ENCODE results near the gene GFPT1.

The GFPT1 gene

DNA sequence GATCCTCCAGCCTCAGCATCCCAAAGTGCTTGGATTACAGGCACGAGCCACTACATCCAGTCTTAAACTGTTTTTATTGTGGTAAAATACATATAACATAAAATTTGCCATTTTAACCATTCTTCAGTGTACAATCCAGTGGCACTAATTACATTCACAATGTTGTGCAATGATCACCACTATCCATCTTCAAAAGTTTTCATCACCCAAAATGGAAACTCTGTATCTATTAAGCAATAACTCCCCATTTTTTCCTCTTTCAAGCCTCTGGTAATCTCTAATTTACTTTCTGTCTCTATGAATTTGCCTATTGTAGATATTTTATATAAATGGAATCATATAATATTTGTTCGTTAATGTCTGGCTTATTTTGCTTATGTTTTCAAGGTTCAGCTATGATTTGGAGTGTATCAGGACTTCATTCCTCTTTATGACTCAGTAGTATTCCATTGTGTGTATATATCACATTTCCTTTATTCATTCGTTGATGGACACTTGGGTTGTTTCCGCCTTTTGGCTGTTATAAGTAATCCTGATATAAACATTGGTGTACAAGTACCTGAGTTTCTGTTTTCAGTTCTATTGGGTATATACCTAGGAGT is 71.8 kb downstream of the GFPT1 start:
- DNase-seq, result no peak

DNA sequence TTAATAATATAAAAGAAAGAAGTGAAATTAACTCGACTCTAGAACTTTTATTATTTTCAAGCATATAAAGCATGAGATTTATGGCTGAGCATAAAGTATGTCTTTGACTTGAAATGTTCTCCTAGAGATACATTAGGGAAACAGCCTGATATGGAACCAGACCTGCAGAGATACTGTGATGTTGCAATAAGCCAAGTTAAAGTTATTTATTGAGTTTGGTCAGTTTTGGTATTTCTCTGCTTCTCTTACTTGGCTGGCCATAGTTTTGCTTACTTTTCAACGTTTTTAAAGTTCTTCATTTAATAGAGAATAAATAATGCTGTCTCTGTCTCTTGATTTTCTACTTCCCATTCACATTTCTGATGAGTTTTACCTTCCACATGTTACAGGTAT is 76.0 kb downstream of the GFPT1 start:
- DNase-seq, result no peak

DNA sequence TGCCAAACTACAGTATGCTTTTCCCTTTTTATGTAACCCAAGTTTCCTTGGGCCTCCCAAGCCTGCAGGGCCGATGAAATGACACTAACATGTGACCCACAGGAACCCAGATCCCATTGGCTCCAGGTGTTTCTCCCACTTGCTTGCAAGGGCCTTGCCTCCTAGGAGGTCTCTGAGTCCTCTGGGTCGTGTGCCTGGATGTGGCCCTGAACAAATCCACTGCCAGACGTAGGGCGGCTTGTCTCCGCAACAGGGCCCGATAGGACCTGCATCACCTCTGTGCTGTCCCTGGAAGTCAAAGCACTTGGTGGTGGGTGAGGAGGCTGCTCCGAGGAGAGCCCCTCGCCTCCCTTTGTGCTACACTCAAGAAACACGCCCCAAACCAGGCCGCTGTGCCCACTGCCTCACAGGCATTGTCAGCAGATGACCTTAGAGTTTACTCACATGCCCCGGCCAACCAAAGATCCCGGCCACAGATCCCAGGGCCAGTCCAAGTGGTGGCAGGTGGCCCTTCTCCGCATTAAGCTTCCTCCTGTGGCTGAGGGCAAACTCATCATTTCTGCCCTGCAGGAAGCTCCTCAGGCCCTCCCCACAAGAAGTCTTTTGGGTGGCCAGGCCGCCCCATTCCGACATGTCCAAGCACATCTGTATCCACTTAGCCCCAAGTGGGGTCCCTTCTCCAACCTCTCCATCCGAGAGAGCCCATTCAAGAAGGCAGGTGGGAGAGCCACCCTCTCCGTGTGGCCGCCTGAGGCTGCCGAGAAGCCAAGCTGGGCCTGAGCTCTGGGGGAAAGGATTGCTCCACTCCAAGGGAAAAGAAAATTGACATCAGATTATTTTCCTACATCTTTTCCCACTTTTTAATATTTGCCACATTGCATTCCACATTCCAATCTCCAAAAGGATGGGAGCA is 76.7 kb downstream of the GFPT1 start:
- no peak for DNase-seq

DNA sequence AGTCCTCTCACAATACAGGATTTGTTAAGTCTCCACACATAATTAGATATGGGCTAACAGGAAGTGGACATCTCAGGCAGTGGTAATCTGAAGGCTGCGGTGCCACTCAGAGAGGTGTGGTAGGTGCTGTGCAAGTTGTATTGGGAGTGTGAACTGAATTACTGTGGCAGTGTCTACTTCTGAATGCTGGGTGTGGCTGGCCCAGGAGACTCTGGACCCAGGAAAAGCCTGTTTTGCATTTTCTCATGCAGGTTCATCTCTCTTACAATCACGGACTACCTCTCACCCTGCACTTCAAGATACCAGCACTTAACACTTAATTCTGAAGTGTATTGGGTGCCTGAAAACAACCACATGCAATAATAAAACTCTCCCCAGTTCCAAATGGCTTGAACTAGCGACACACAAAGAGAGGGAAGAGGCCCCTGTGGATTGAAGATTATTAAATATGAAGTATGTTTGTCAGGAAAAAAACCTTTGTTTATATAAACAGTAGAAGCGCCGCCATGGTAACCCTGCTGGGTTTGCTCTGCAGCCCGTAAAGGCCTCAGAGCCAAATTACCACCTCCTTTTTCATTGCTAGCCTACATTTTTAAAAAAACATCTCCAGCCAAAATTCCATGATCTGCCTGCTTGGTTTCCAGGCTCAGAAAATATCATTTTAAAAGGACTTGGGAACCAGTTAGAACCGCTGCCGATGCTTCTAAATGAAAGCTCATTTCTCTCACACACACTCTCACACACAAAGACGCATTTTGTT is 77.5 kb downstream of the GFPT1 start:
- DNase-seq, result no peak

DNA sequence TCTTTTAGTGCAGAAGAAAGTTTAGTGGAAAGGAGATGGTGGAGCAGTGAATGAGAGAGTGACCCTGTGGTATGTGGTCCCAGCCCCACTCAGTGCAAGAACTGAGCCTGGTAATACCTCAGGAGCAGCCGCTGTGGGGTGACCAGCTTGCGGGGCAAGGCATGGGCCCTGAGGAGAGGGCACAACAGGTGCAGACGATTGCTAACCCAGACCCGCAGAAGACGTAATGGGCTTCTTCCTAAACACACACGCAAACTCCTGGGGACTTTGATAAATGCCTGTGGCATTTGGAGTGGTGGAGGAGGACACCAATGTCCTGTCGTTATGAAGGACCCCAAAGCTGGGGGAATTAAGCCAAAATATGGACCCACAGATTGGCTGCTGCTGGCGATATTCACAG is 78.7 kb downstream of the GFPT1 start:
- DNase-seq, result no peak

DNA sequence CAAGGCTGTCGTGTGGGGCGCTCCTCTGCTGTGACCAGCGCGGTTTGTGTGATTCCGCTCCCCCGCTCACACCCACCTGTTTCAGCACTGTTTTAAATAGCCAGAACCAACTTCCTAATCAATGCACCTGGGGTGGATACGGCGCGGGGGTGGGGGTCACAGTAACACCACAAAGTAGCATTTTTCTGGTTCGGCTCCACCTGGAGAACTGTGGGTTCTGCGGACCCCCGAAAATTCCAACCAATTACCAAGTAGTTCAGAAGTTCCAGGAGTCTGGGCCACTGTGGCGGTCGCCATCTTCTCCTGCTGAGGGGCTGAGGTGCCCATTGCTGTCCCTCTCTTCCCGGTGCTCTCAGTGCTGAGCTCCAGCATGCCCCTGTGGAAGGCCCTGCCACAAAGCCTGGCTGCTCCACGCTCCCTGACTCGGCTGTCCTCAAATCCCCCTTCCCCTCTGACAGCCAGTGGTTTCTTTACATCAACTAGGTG is 79.4 kb downstream of the GFPT1 start:
- DNase-seq, result no peak

DNA sequence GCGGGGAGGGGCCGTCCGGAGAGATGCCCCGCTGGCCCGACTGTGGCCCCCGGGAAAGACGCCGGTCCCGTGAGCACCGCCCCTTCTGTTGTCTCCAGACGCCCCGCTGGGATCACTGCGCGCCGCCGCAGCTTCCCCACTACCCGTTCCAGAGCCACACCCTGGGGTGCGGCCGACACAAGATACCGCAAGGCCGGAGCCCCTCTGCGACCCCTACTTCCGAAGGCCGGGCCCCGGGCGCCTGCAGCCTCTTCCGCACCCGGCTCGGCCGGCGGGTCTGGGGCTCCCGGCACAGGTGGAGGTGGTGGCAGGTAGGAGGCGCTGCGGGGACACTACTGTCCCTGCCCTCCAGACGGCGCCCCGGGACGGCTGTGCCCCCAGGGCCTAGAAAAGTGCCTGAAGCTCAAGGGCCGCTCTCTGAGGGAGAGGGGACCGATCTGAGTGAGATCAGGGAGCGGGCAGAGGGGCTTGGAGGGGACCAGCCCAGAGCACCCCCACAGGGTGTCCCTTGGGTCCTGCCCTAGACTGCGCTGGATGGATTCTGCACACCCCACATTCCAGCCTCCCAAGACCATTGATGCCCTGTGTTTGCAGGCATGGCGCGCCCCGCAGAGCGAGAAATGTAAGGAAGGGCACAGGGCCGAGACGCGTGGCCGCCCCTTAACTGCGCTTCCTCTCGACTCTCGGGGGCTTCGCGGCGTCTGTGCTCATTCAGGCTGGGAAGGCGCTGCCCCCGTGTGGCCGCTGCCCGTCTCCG is 80.0 kb downstream of the GFPT1 start:
- peak; percentile 70 for DNase-seq

DNA sequence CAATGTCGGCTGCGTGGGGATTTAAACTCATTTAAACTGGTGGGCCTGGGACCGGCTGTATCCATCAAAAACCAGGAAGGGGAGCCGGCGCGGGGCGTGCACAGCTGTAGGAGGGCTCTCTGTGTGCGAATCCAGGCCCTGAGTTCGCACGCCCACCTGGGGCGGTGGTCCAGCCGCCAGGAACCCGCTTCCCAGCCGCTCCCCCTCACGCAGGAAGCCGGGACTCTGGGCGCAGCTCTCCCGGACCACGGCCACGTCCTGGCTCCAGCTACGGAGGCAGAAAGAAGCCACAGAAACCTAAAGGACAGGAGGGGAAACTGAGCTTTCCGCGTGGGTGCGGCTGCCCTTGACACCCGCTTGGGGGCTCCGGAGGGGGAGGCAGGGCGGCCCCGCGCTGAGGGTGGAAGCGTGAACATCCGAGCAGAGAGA is 80.6 kb downstream of the GFPT1 start:
- DNase-seq, result no peak

DNA sequence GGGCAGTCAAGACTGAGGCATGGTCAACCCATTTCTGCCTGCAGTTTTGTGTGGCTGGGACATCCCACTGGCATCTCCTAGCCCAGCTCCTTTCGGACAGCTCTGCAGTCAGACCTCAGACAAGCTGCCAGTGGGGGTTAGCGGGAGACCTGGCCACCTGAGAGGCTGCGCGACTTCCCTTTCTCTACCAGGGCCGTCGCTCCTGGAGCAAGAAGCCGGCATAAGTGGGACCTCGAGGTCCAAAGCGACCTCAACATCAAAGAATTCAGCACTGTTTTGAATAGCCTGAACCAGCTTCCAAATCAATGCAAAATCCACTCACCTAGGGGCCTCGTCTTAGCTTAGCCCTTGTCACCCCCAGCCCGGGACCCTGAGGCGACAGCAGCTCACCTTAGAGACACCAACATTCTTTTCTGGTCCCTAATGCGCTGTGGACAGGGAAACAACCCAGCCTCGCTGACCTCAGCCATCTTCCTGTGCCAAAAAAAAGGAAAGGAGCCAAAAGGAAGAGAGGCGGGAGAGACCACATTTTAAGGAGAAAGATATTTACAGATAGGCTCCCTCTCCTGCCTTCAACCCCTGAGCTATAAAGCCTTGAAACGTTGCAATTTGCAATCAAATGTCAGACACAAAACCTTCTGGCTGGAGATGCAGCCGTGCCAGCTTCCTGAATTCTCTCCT is 81.2 kb downstream of the GFPT1 start:
- no peak for DNase-seq

DNA sequence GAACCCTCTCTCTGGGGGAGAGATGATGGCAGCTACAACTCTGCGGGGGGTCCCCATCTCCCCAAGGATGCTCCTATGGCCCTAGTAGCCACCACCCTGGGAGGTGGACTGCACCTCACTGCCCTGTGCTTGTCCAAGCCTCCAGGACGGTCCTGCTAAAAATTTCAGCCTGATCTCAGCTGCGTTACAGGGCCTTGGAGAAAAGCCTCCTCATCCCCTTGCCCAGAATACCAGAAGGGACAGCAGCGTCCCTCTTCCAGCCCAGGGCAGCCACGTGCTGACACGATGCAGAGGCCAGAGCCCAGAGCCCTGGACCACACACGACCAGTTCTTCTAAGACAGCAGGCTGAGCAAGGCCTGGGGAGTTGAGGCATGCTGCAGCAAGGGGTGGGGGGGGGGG is 81.9 kb downstream of the GFPT1 start:
- no peak for DNase-seq

DNA sequence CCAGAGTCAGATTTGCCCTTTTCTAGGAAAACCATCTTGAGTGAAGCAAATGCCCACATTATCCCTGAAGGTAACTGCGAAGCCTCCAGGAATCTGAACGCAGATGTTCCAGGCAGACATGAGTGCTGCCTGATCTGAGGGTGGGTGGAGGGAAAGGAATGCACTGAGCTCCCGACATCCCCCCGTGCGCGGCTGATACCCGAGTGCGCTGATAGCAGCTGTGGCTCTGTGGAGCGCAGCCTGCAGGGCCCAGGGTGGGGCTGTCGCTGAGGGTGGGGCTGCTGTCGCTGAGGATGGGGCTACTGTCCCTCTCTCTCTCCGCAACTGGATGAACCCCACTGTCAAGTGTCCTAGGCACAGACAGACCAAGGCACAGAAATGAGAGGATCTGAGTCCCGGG is 82.4 kb downstream of the GFPT1 start:
- no peak for DNase-seq

DNA sequence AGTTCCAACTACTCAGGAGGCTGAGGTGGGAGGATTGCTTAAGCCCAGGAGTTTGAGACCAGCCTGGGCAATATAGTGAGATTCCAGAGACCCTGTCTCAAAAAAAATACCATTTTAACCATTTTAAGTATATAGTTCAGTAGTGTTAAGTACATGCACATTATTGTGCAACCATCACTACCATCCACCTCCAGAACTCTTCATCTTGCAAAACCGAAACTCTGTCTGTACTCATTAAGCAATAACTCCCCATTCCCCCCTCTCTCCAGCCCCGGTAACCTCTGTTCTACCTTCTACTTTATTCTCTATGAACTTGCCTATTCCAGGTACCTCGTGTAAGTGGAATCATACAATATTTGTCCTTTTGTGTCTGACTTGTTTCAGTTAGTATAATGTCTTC is 86.4 kb downstream of the GFPT1 start:
- no peak for DNase-seq

DNA sequence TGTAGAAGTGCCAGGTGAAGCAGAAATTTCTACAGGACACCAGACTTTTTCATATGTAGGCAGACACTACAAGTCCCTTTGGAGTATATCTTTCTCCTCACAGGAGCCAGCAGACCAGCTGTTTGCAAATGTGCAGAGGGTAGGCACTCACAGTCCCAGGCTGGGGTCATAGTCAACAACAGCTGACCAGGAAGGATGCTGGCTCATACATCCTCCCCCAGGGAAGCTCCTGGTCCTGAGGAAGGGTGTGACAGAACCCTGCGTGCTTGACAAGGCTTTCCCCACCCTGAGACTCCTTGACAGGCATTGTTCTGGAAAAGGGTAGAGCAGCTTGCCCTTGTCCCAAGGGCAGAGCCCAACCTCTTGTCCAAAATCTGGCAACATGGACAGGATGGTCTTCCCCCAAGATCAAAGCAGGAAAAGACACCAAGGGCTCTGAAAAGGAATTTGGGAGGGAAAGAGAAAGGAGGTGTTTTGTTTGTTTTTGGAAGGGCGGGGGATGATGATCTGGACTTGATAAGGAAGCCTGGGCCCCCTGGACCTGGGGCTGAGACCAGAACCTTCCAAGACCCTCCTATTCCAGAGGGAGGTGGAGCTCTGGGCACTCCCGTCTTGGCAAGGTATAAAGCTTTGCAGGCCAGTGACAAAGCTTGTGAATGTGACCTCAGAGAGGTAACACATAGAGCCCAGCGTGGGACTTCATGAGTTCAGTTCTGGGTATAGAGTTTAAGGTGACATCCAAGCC is 87.1 kb downstream of the GFPT1 start:
- no peak for DNase-seq

DNA sequence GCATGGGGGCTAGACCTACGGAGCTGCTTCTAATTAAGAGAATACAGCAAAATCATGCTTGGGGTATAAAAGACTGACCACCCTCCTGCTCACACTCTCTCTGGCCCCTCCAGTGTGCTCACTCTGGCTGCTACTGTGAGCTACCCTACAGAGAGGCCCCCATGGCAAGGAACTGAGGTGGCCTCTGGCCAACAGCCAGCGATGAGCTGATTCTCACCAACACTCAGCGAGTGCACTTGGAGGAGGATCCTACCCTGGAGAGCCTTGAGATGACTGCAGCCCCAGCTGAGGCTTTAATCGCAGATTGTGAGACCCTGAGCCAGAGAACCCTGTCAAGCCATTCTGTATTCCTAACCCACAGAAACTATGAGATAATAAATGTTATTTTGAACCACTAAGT is 88.2 kb downstream of the GFPT1 start:
- DNase-seq, result no peak

DNA sequence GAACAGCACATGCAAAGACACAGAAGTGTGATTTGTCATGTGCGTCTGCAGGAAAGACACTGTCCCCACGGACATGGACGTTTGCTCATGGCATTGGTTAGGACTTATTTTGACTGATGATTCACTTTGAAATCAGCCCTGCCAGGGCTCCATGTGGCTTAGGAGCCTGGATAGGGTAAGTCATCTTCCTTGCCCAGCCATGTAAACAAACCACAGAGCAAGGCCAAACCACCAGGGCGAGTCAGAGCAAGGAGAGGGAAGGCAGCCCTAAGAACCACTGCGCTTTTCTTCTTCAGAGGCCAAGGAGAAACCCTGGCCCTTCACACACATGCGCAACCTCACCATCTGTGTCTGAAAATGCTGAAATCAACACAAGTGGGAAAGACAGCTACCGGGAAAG is 88.8 kb downstream of the GFPT1 start:
- DNase-seq, result no peak

DNA sequence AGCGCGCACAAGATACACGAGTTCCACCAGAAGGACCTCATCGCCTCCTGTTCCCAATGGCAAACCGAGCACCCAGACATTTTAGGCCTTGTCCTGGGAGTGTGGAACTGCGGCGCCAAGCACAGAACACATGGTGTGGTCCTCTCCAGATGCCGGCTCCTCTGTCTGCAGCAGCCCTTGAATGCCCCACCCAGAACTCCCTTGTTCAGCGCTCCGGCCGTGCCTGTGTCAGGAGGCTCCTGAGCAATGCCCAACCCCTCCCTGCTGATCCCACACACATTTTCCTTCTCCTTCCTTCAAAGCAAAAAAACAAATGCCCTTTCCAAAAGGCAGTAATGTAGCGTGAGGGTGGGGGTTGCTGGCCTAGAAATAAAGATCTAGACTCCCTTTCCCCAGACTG is 89.8 kb downstream of the GFPT1 start:
- DNase-seq, result no peak

DNA sequence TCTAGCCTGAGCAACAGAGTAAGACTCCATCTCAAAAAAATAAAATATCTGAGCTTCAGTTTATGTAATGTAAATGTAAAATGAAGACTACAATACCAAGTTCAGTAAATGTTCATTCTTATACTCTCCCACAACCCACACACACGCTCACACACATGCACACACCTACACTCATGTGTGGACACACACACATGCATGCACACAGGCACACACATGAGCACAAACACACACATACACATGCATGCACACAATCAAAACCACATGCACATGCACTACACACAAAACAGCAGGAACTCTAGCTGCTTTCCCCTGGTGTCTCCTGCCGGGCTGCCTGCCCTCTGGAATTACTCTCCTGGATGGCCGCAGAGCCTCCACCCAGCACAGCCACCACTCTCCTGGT is 90.6 kb downstream of the GFPT1 start:
- no peak for DNase-seq

DNA sequence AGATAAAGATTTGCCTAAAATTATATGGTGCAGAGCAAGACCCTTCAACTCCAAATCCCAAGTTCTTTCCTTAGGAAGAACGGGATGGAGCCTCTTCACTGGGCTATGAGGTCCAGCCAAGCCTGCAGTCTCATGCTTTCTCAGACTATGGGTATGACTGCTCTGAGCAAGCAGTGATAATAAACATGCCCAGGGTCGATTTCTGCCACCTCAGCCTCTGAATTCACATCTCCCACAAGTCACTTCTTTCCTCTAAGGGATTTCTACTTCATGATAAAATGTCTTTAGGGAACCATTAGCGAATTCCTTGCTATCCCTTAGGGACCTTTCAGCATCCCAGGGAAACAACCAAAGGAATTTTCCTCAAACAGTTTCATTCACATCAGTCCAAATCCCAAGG is 94.8 kb downstream of the GFPT1 start:
- DNase-seq, result no peak

DNA sequence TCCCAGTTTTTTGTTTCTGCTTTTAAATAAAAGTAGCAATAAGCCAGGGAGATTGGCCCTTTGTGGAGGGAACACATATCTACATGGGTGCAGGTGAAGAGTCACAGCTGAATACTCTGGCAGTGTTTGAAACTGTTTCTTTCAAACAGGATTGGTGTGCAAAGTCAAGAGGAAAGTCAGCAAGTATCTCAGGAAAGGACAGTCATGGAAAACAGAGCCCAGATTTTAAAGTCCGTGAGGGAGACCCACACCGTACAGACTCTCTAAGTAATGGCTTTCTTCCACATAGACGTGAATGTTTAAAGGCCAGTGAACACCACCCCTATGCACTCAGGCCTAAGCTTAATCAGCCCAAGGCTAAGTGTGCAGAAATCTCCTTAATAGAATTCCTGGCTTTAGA is 95.3 kb downstream of the GFPT1 start:
- DNase-seq, result no peak

DNA sequence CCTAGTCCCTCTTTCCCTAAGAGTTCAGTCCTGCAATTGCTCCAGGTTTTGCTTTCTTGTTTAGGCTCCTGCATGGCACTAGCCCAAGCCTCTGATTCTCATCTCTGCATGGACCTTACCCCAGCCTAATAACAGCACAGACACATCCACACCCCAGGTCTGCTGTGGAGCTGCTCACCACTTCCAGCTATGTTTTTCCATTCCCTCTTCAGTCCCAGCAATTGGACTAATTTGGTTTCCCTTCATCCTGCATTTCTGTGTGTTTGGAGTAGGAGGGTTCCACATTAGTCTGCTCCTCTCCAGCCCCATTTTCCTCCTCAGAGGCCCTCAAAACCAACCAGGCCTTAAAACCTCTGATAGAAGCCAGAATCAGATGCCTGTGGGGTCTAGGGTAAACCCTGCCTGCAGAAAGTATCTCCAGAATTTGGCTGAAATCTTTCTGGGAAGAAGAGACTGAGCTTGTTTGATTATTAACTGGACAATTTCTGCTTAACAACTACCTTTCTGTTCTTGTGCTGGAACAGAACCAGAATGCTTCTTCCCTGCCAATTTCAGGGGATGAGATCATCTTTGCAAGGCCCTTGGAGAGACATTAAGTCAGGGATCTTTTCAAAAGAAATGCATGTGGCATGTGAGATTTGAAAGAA is 95.9 kb downstream of the GFPT1 start:
- DNase-seq, result no peak

DNA sequence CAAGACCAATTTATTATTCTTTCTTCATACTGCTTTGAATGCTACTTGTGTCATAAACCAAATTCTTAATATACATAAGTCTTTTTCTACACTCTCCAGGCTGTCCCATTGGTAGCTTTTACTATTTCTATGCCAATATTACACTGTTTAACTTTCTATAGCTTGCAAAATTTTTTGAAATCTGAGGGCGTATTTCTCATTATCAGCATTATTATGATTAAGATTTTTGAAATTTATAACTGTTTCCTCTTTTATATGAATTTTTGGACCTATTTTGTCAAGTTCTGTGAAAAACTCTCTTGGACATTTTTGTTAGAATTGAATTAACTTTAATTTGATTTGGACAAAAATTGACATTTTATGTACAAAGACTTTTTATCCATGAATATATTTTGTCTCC is 98.6 kb downstream of the GFPT1 start:
- DNase-seq, result no peak
